Measurements from ENCODE around the gene SGPL1.
"Not testable (repeated sequence)": the region's sequence is repeated elsewhere in the genome, so short reads cannot be mapped to it uniquely, and the experiment has no call there.

Gene SGPL1

DNA sequence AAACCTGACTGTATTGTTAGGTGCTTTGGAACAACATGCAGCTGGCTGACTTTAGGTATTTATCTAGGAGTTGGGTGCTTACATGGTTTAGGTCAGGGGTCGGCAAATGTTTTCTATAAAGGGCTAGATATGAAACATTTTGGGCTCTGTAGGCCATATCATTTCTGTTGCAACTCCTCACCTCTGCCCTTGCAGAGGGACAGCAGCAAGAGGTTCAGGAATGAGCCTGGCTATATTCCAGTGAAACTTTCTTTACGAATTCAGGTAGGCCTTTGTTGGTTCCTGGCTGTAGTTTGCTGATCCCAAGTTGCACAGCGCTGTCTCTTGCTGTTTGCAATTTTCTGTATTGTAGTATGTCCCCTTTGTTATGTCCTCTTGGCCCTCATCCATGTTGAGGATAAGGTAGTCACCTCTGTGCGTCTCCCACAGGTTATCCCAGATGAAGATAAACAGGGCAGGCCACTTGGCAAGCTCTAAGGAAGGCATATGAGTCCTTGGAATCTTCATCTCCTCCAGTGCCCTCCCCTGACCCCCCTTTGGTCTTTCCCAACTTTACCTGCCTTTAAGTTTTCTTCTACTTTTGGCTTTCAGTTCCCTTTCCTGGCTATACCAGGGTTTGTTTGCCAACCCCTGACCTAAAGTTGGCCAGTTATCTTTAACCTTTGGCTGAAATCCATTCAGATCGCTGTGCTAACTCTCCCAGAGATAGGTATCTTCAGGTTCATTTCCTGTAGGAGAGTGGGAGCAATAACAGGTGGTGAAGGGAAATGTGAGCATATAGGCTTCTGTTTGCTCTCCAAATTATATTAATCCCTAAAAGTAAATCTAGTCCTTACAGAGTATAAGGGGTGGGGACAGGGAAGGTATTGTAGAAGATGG is 36.1 kb downstream of the SGPL1 start:
- Mint-ChIP-seq H3K36me3 (ENCODE audit: low read depth) (peaks cover 72% of the 10 kb centered on the region), H3K27ac (no peak overlapping the region), H3K9me3 (no peaks in the 10 kb centered on the region), H3K27me3 (ENCODE audit: low read depth) (no peaks in the 10 kb centered on the region), H3K4me3 (no peak overlapping the region), H3K4me1 (peaks cover 28% of the 10 kb centered on the region)
- TF ChIP-seq, protein P1, sequence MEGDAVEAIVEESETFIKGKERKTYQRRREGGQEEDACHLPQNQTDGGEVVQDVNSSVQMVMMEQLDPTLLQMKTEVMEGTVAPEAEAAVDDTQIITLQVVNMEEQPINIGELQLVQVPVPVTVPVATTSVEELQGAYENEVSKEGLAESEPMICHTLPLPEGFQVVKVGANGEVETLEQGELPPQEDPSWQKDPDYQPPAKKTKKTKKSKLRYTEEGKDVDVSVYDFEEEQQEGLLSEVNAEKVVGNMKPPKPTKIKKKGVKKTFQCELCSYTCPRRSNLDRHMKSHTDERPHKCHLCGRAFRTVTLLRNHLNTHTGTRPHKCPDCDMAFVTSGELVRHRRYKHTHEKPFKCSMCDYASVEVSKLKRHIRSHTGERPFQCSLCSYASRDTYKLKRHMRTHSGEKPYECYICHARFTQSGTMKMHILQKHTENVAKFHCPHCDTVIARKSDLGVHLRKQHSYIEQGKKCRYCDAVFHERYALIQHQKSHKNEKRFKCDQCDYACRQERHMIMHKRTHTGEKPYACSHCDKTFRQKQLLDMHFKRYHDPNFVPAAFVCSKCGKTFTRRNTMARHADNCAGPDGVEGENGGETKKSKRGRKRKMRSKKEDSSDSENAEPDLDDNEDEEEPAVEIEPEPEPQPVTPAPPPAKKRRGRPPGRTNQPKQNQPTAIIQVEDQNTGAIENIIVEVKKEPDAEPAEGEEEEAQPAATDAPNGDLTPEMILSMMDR (IDR thresholded peaks at IDR 0.05; ENCODE audit: unreplicated experiment in 3 of 3): no peak

DNA sequence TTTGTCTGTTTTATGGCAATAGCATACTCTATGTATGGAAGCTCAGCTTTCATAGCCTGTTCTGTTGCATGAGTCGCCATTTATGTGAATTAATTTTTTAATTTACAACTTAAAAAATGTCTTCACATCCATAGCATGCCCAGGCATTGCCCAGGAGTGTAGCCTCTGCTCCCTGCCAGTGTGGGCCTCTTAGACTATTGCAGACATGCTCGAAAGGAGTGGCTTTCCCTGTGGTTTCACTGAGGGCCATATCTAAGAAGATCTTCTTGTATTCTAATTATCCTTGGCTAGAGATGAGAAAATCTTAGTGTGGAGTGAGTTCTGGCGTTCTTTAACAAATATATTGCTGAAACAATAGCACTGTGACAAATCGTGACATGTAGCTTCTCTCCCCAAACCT is 37.3 kb downstream of the SGPL1 start:
- Mint-ChIP-seq H3K27me3 (ENCODE audit: low read depth) (no peaks in the 10 kb centered on the region), H3K9me3 (no peaks in the 10 kb centered on the region), H3K36me3 (ENCODE audit: low read depth) (peaks cover 74% of the 10 kb centered on the region), H3K4me1 (peaks cover 21% of the 10 kb centered on the region), H3K4me3 (no peak overlapping the region), H3K27ac (no peak overlapping the region)
- TF ChIP-seq, protein P1 (IDR thresholded peaks at IDR 0.05; ENCODE audit: unreplicated experiment in 3 of 3): no peak

DNA sequence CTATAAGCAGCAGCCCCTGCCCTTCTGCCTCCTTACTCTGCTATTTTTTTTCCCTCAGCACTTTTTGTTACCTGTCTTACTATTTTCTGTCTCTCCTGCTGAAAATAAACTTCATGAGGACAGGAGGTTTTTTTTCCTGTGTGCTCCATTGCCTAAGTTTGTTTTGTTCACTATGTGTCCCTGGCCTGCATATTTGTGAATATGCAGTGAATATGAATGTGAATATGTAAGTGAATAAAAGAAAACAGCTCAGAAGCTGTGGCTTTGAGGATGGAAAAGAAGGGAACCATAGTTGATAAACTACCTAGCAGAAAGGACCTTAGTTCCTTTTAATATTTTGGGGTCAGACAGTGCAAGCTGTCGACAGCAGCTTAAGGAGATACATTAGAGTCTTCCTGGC is 37.7 kb downstream of the SGPL1 start:
- TF ChIP-seq, protein P1 (IDR thresholded peaks at IDR 0.05; ENCODE audit: unreplicated experiment in 3 of 3): no peak
- H3K4me3 Mint-ChIP-seq: no peak overlapping the region
- peaks cover 76% of the 10 kb centered on the region for H3K36me3 Mint-ChIP-seq (ENCODE audit: low read depth)
- H3K9me3 Mint-ChIP-seq: no peaks in the 10 kb centered on the region
- no peaks in the 10 kb centered on the region for H3K27me3 Mint-ChIP-seq (ENCODE audit: low read depth)
- H3K4me1 Mint-ChIP-seq: peaks cover 21% of the 10 kb centered on the region
- H3K27ac Mint-ChIP-seq: no peak overlapping the region

DNA sequence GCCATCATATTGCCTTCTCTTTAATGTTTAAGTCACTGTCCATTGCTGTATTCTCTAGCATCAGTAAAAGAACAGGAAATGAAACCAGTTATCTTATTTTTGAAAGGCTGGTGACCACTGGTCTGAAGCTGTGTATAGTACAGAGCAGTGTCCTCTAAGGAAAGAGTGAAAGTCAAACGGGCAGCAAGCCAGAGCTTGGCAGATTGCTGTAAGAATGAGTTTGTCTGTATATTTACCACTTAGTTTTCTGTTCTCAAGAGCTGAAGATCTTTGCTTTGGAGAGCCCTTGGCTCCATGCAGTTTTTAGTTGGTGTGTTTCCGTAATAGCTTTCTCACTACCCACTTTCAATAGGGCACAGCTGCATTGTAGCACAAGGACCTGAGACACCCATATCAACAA is 40.7 kb downstream of the SGPL1 start:
- H3K9me3 Mint-ChIP-seq: no peaks in the 10 kb centered on the region
- TF ChIP-seq, protein P1 (IDR thresholded peaks at IDR 0.05; ENCODE audit: unreplicated experiment in 3 of 3): no peak
- no peaks in the 10 kb centered on the region for H3K4me1 Mint-ChIP-seq
- H3K4me3 Mint-ChIP-seq: no peak overlapping the region
- peaks cover 72% of the 10 kb centered on the region for H3K36me3 Mint-ChIP-seq (ENCODE audit: low read depth)
- H3K27ac Mint-ChIP-seq: no peak overlapping the region
- no peaks in the 10 kb centered on the region for H3K27me3 Mint-ChIP-seq (ENCODE audit: low read depth)

DNA sequence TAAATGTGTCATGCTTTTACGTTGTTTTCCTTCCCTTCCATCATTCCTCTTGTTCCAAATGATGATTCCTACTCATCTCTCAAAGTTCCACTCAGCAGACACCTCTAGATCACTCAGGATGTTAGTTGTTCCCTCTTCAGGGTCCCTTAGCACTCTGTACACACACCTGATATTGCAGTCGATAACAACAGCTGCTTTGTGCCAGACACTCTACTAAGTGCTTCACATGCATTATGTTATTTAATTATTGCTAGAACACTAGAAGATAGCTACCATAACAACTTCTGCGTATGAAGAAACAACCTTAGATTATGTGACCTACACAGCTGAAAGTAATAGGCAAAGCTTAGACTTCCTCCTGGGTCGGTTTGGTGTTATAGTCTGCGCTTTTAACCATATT is 43.0 kb downstream of the SGPL1 start:
- H3K4me1 Mint-ChIP-seq: no peaks in the 10 kb centered on the region
- H3K27ac Mint-ChIP-seq: no peak overlapping the region
- TF ChIP-seq, protein P1 (IDR thresholded peaks at IDR 0.05; ENCODE audit: unreplicated experiment in 3 of 3): no peak
- H3K36me3 Mint-ChIP-seq (ENCODE audit: low read depth): peaks cover 65% of the 10 kb centered on the region
- H3K4me3 Mint-ChIP-seq: no peak overlapping the region
- no peaks in the 10 kb centered on the region for H3K9me3 Mint-ChIP-seq
- no peaks in the 10 kb centered on the region for H3K27me3 Mint-ChIP-seq (ENCODE audit: low read depth)

DNA sequence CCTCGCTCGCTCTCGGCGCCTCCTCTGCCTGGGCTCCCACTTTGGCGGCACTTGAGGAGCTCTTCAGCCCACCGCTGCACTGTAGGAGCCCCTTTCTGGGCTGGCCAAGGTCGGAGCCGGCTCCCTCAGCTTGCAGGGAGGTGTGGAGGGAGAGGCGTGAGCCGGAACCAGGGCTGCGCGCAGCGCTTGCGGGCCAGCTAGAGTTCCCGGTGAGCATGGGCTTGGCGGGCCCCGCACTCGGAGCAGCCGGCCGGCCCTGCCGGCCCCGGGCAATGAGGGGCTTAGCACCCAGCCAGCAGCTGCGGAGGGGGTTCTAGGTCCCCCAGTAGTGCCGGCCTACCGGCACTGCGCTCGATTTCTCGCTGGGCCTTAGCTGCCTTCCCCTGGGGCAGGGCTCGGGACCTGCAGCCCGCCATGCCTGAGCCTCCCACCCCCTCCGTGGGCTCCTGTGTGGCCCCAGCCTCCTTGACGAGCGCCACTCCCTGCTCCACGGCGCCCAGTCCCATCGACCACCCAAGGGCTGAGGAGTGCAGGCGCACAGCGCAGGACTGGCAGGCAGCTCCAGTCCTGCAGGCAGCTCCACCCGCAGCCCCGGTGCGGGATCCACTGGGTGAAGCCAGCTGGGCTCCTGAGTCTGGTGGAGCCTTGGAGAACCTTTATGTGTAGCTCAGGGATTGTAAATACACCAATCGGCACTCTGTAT is 45.9 kb downstream of the SGPL1 start:
- not testable (repeated sequence) for H3K27me3 Mint-ChIP-seq (ENCODE audit: low read depth); H3K9me3 Mint-ChIP-seq; H3K4me3 Mint-ChIP-seq; H3K27ac Mint-ChIP-seq; H3K4me1 Mint-ChIP-seq
- peaks cover 77% of the 10 kb centered on the region for H3K36me3 Mint-ChIP-seq (ENCODE audit: low read depth)

All from nephron (organoid).